Activated naive CD4-positive, alpha-beta T cell treated with anti-CD3 and anti-CD28 coated beads, Interleukin-2, amount 50 U/mL, for 24 hours (primary cell): Measurements from ENCODE around the gene PPA2.
"Not testable (repeated sequence)": the region's sequence is repeated elsewhere in the genome, so short reads cannot be mapped to it uniquely, and the experiment has no call there.

Experiments
- H3K27ac Mint-ChIP-seq: one replicate; pipeline ENCODE4 v1.8.0; 2021; ENCODE audit warnings: mild to moderate bottlenecking, mixed read lengths
- H3K27me3 Mint-ChIP-seq: one replicate; pipeline ENCODE4 v1.8.0; 2021; ENCODE audit warnings: mixed read lengths
- H3K36me3 Mint-ChIP-seq: one replicate; pipeline ENCODE4 v1.8.0; 2021; ENCODE audit warnings: mixed read lengths
- H3K4me1 Mint-ChIP-seq: one replicate; pipeline ENCODE4 v1.8.0; 2021; ENCODE audit warnings: mixed read lengths
- H3K4me3 Mint-ChIP-seq: one replicate; pipeline ENCODE4 v1.8.0; 2021; ENCODE audit warnings: mild to moderate bottlenecking, mixed read lengths
- H3K9me3 Mint-ChIP-seq: one replicate; pipeline ENCODE4 v1.8.0; 2021; ENCODE audit warnings: mixed read lengths

Gene PPA2

DNA sequence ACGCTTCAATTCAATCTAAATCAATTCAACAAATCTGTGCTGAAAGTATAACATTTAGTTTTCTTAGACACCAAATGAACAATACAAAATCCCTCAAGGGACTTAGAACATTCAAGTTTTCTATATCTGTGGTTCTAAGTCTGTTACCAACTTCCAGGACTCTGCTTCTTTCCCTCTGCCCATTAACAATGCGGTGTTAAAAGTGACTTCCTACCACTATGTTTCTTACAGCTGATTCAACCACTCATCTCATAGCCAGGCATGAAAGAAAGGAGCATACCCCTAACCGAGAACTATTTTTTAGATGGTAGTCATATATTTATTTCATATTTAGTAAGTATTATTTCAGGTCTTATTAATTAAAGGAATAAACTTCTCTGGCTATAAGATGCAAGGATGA lies 38.9 kb downstream of the PPA2 start:
- Mint-ChIP-seq H3K36me3 (peaks cover 54% of the 10 kb centered on the region), H3K27ac (no peak overlapping the region), H3K9me3 (peaks cover 23% of the 10 kb centered on the region), H3K27me3 (no peaks in the 10 kb centered on the region), H3K4me1 (peaks cover 8% of the 10 kb centered on the region), H3K4me3 (no peak overlapping the region)

DNA sequence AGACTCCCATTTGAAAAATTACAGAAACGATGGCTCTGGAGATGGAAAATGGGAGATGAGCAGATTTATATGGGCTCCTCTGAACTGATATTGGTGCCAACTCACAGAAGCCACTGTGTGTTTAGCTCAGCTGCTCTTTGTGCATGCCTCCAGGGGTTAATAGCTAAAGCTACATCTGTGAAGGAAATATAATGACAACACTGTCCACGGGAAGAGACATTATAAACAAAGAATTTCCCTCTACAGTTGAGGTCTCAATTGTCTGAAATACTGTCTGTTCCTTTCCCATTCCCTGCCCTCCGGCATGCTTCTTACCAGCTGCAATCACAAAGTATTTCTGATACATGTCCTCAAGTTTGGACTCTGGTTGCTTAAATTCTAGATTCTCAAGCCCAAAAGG lies 40.4 kb downstream of the PPA2 start:
- H3K4me3 Mint-ChIP-seq: no peak overlapping the region
- H3K9me3 Mint-ChIP-seq: peaks cover 24% of the 10 kb centered on the region
- peaks cover 54% of the 10 kb centered on the region for H3K36me3 Mint-ChIP-seq
- H3K27me3 Mint-ChIP-seq: no peaks in the 10 kb centered on the region
- H3K27ac Mint-ChIP-seq: no peak overlapping the region
- peaks cover 8% of the 10 kb centered on the region for H3K4me1 Mint-ChIP-seq

GRCh38 chr4:105432438-105432837 lies 41.4 kb downstream of the PPA2 start:
- H3K4me3 Mint-ChIP-seq: no peak overlapping the region

GRCh38 chr4:105430811-105431210 lies 43.1 kb downstream of the PPA2 start:
- H3K36me3 Mint-ChIP-seq: peaks cover 54% of the 10 kb centered on the region
- H3K9me3 Mint-ChIP-seq: peaks cover 13% of the 10 kb centered on the region
- no peaks in the 10 kb centered on the region for H3K27me3 Mint-ChIP-seq
- peaks cover 12% of the 10 kb centered on the region for H3K4me1 Mint-ChIP-seq
- H3K27ac Mint-ChIP-seq: no peak overlapping the region
- no peak overlapping the region for H3K4me3 Mint-ChIP-seq

More at GRCh38 chr4:105432438-105432837, 41.4 kb downstream of the PPA2 start:
- H3K27ac Mint-ChIP-seq: no peak overlapping the region
- peaks cover 55% of the 10 kb centered on the region for H3K36me3 Mint-ChIP-seq
- H3K27me3 Mint-ChIP-seq: no peaks in the 10 kb centered on the region
- peaks cover 28% of the 10 kb centered on the region for H3K9me3 Mint-ChIP-seq
- H3K4me1 Mint-ChIP-seq: peaks cover 12% of the 10 kb centered on the region

DNA sequence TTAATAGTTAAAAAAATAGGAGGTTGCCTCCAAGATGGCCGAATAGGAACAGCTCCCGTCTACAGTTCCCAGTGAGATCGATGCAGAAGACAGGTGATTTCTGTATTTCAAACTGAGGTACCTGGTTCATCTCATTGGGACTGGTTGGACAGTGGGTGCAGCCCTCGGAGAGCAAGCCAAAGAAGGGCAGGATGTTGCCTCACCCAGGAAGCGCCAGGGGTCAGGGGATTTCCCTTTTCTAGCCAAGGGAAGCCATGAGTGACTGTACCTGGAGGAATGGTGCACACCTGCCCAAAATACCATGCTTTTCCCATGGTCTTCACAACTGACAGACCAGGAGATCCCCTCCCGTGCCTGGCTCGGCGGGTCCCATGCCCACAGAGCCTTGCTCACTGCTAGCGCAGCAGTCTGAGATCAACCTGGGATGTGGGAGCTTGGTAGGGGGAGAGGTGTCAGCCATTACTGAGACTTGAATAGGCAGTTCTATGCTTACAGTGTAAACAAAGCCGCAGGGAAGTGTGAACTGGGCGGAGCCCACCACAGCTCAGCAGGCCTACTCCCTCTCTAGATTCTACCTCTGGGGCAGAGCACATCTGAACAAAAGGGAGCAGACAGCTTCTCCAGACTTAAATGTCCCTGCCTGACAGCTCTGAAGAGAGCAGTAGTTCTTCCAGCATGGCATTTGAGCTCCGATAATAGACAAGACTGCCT lies 47.5 kb downstream of the PPA2 start:
- peaks cover 5% of the 10 kb centered on the region for H3K9me3 Mint-ChIP-seq
- no peaks in the 10 kb centered on the region for H3K27me3 Mint-ChIP-seq
- H3K36me3 Mint-ChIP-seq: peaks cover 52% of the 10 kb centered on the region
- H3K4me3 Mint-ChIP-seq: no peak overlapping the region
- H3K27ac Mint-ChIP-seq: no peak overlapping the region
- peaks cover 22% of the 10 kb centered on the region for H3K4me1 Mint-ChIP-seq

DNA sequence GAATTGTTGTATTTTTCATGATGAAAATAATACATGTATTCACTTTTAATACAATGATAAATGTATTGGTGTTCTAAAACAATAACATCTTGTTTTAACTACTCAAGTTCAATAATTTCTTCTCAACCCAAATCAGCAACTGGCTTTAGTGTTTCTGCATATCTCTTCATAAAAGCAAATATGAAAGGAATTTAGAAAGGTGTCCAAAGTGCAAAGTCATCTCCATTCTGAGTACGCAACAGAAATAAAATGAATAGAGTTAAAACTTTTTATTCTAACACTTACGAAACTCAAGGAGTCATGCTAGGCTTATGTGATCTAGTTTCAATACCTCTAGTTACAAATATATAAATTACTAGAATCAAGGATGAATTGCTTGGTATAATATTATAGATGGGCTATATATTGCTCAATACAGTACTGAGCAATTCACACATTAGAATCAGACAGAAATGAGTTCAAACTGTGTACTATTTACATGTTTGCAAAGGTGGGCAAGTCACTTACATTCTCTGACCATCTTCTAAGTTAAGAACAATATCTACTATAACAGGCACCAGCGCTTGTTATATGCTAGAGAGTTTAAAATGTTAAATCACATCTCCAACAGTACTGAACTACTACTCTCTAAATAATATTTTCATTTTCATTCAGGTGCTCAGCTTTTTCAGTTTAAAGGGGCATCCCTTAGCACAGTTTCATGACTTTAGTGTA lies 51.5 kb downstream of the PPA2 start:
- Mint-ChIP-seq H3K27ac (no peak overlapping the region), H3K9me3 (no peaks in the 10 kb centered on the region), H3K4me3 (no peak overlapping the region), H3K4me1 (peaks cover 22% of the 10 kb centered on the region), H3K27me3 (no peaks in the 10 kb centered on the region), H3K36me3 (peaks cover 49% of the 10 kb centered on the region)

GRCh38 chr4:105417624-105418023 lies 56.2 kb downstream of the PPA2 start:
- peak overlapping the region; percentile 55 for H3K27ac Mint-ChIP-seq

DNA sequence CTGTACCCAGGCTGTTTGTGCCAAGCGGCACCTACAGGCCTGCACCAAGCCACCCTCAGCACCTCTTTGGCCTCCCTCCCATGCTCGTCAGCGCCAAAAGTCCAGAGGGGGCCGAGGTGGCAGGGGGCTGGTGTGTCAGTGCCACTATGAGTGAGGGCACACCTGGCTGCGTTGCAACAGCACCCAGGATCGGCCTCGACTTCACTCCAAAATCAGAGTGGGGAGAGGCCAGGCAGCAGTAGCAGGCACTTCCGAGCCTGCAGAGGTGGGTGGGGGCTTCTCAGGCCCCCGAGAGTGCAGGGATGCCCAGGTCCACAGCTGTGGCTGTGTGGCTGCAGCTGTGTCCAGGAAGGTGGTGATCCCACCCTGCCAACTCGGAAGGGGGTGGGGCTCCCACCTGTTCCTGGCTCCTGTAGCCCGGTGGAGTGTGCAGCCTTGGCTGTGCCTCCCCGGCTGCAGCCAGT lies 58.5 kb downstream of the PPA2 start:
- Mint-ChIP-seq H3K36me3 (peaks cover 34% of the 10 kb centered on the region), H3K9me3 (no peaks in the 10 kb centered on the region)

More at GRCh38 chr4:105417624-105418023, 56.2 kb downstream of the PPA2 start:
- Mint-ChIP-seq H3K27me3 (no peaks in the 10 kb centered on the region), H3K4me1 (peaks cover 4% of the 10 kb centered on the region), H3K4me3 (no peak overlapping the region), H3K9me3 (no peaks in the 10 kb centered on the region), H3K36me3 (peaks cover 23% of the 10 kb centered on the region)

GRCh38 chr4:105414316-105414715 lies 59.5 kb downstream of the PPA2 start:
- Mint-ChIP-seq H3K4me3 (no peak overlapping the region), H3K27ac (no peak overlapping the region), H3K4me1 (peaks cover 11% of the 10 kb centered on the region), H3K36me3 (peaks cover 40% of the 10 kb centered on the region), H3K27me3 (no peaks in the 10 kb centered on the region), H3K9me3 (no peaks in the 10 kb centered on the region)

More for the DNA sequence above, 58.5 kb downstream of the PPA2 start:
- H3K27me3 Mint-ChIP-seq: no peaks in the 10 kb centered on the region
- H3K27ac Mint-ChIP-seq: no peak overlapping the region
- no peak overlapping the region for H3K4me3 Mint-ChIP-seq
- peaks cover 4% of the 10 kb centered on the region for H3K4me1 Mint-ChIP-seq

- H3K27ac Mint-ChIP-seq, H3K9me3 Mint-ChIP-seq, H3K4me3 Mint-ChIP-seq, H3K27me3 Mint-ChIP-seq: not testable (repeated sequence)
- peaks cover 26% of the 10 kb centered on the region for H3K4me1 Mint-ChIP-seq
- peaks cover 56% of the 10 kb centered on the region for H3K36me3 Mint-ChIP-seq
Measured at GRCh38 chr4:105409135-105409534, 64.7 kb downstream of the PPA2 start.

- H3K27ac Mint-ChIP-seq: no peak overlapping the region
- H3K4me3 Mint-ChIP-seq: no peak overlapping the region
- peaks cover 5% of the 10 kb centered on the region for H3K9me3 Mint-ChIP-seq
- no peaks in the 10 kb centered on the region for H3K4me1 Mint-ChIP-seq
- peaks cover 27% of the 10 kb centered on the region for H3K36me3 Mint-ChIP-seq
- H3K27me3 Mint-ChIP-seq: no peaks in the 10 kb centered on the region
Measured at GRCh38 chr4:105400901-105401677, 72.8 kb downstream of the PPA2 start.

DNA sequence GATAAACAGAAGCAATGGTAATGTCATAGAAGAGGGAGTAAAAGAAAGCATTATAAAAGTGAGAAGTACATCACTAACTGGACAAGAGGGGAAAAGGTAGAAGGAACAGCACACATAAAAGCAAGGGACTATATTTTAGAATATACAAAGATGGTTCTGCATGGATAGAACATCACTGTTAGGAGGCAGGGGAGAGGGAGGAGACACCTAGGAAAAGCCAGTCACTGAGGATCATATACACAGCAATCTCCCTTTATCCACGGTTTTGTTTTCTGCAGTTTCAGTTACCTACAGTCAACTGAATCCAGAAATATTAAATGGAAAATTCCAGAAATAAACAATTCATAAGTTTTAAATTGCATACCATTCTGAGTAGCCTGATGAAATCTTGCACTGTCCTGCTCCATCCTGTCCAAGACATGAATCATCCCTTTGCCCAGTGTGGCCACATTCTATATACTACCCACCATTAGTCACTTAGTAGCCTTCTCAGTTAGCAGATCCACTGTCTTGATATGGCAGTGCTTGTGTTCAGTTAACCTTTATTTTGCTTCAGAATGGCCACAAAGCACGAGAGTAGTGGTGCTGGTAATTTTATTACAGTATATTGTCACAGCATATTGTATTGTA lies 74.2 kb downstream of the PPA2 start:
- no peak overlapping the region for H3K27ac Mint-ChIP-seq
- no peak overlapping the region for H3K4me3 Mint-ChIP-seq
- no peaks in the 10 kb centered on the region for H3K27me3 Mint-ChIP-seq
- H3K9me3 Mint-ChIP-seq: no peaks in the 10 kb centered on the region
- H3K4me1 Mint-ChIP-seq: no peaks in the 10 kb centered on the region
- H3K36me3 Mint-ChIP-seq: peaks cover 25% of the 10 kb centered on the region

DNA sequence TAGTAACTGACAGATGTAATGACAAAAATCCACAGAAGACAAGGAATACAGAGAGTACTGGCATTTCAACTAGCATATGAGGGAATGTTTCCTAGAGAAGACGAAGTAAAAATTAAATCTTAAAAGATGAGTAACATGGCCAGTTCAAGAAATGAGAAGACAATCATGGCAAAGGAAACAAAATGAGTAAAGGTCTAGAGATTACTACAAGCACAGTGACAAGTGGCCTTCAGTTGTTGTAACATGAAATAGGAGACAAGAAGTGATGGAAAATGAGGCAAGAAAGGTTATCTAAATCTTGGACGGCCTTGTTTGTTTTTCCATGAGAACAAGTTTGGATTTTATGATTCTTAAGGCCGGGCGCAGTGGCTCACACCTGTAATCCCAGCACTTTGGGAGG lies 81.0 kb downstream of the PPA2 start:
- Mint-ChIP-seq H3K27ac (no peak overlapping the region), H3K9me3 (no peaks in the 10 kb centered on the region), H3K4me3 (no peak overlapping the region), H3K4me1 (no peaks in the 10 kb centered on the region), H3K36me3 (peaks cover 41% of the 10 kb centered on the region), H3K27me3 (no peaks in the 10 kb centered on the region)

GRCh38 chr4:105389167-105389566 lies 84.7 kb downstream of the PPA2 start:
- Mint-ChIP-seq H3K4me1 (no peaks in the 10 kb centered on the region), H3K9me3 (no peaks in the 10 kb centered on the region), H3K27ac (no peak overlapping the region), H3K36me3 (peaks cover 44% of the 10 kb centered on the region), H3K4me3 (no peak overlapping the region), H3K27me3 (no peaks in the 10 kb centered on the region)

DNA sequence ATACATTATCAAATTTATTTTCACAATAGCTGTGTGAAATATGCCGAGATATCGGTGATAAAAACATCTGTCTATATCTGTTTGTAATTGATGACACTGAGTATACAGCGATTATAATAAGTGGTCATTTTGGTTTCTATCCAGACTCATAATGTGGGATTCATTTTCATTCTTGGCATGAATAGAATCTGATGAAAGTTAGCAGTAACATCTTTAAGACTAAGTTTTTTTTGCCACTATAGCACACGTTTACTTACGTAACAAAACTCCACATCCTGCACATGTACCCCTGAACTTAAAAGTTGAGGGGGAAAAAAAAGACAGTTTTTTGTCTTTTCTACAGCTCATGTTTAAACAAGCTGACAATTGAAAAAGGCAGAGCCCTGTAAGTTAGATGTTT lies 86.4 kb downstream of the PPA2 start:
- Mint-ChIP-seq H3K9me3 (no peaks in the 10 kb centered on the region), H3K27ac (no peak overlapping the region), H3K27me3 (no peaks in the 10 kb centered on the region), H3K4me1 (no peaks in the 10 kb centered on the region), H3K4me3 (no peak overlapping the region), H3K36me3 (peaks cover 44% of the 10 kb centered on the region)
